GM12878 (cell line): ENCODE data around the gene ATP13A1. TPM values are rescaled to one million over a fixed set of nuclear protein-coding genes. Genes with fewer than 3 reads are reported as not detected.

Experiments used
- ATAC-seq: fragments of 200-7000 bp; cut with Tn5 transposase; 3 replicates; pipeline ENCODE4 v1.9.1; 2020; ENCODE audit warnings: mild to moderate bottlenecking, moderate library complexity
- BruUV-seq: library from RNA; stranded (reverse); fragments of 400-500 nt; replicated peaks from 2 replicates; lab custom pipeline; 2021; lab: Mats Ljungman, UMichigan
- CTCF ChIA-PET: fragments of 300-600 bp; sonication (Branson Sonifier 250); formaldehyde crosslinking; extraction: SDS; loops from one replicate; lab custom pipeline; 2021; ENCODE audit warnings: inconsistent platforms; lab: Yijun Ruan, JAX
- POLR2A ChIA-PET: fragments of 350-600 bp; formaldehyde crosslinking; extraction: SDS; loops from one replicate; lab custom pipeline; 2021; ENCODE audit warnings: inconsistent platforms; lab: Charles Lee
- RAD21 ChIA-PET: fragments of 300-600 bp; sonication (Branson Sonifier 250); formaldehyde crosslinking; loops from one replicate; lab custom pipeline; 2023; ENCODE audit warnings: antibody characterized with exemption; ENCODE audit not compliant: unreplicated experiment; lab: Charles Lee
- SMC1A ChIA-PET: fragments of 300-600 bp; sonication (Branson Sonifier 250); formaldehyde crosslinking; loops from one replicate; lab custom pipeline; 2023; ENCODE audit not compliant: unreplicated experiment, uncharacterized antibody; lab: Charles Lee
- DNase-seq: peaks from one replicate; pipeline ENCODE4 v3.0.0-alpha.2; 2011; ENCODE audit warnings: low read depth, low spot score
- FAIRE-seq: peaks from 3 replicates; lab custom pipeline; 2011; peaks lifted over from hg19 to GRCh38; lab: Jason Lieb, UNC
- H2AFZ ChIP-seq: 2 replicates; pipeline ENCODE4 v1.6.0; 2011; ENCODE audit warnings: low read depth, low read length, control low read depth; ENCODE audit not compliant: control insufficient read depth
- H3K27ac ChIP-seq: 2 replicates; pipeline ENCODE4 v1.5.1; 2011; ENCODE audit warnings: control low read depth; ENCODE audit not compliant: control insufficient read depth, insufficient read depth
- H3K27me3 ChIP-seq, 2 experiments: replicated peaks in 1 of 2; 2 replicates each; pipeline versions ENCODE4 v1.6.0 to v1.6.1; 2011; ENCODE audit warnings: low read length in 1 of 2; ENCODE audit not compliant: control insufficient read depth in 2 of 2, insufficient read depth in 2 of 2
- H3K36me3 ChIP-seq, 2 experiments: 2 replicates each; pipeline ENCODE4 v1.5.1; 2011; ENCODE audit warnings: low read length in 1 of 2; ENCODE audit not compliant: control insufficient read depth in 2 of 2, insufficient read depth in 2 of 2
- H3K4me1 ChIP-seq: 2 replicates; pipeline ENCODE4 v1.6.1; 2011; ENCODE audit warnings: mild to moderate bottlenecking, low read length, moderate library complexity, mixed read lengths; ENCODE audit not compliant: control insufficient read depth, insufficient read depth
- H3K4me2 ChIP-seq: 2 replicates; pipeline ENCODE4 v1.6.0; 2011; ENCODE audit warnings: control low read depth; ENCODE audit not compliant: control insufficient read depth, insufficient read depth
- H3K4me3 ChIP-seq: fragments of 200-600 bp; sonication (generic); 2 replicates; pipeline ENCODE4 v1.5.1; 2016
- H3K79me2 ChIP-seq: 2 replicates; pipeline ENCODE4 v1.6.0; 2011; ENCODE audit warnings: low read length; ENCODE audit not compliant: control insufficient read depth, insufficient read depth
- H3K9ac ChIP-seq: 2 replicates; pipeline ENCODE4 v1.8.0; 2011; ENCODE audit warnings: low read length, control low read depth, mixed read lengths; ENCODE audit not compliant: control insufficient read depth, insufficient read depth
- H3K9me3 ChIP-seq: replicated peaks from 3 replicates; pipeline ENCODE4 v1.5.1; 2011; ENCODE audit warnings: mild to moderate bottlenecking, low read length; ENCODE audit not compliant: control insufficient read depth, insufficient read depth
- H4K20me1 ChIP-seq: 2 replicates; pipeline ENCODE4 v1.6.0; 2011; ENCODE audit not compliant: control insufficient read depth, insufficient read depth
- ASH2L ChIP-seq: fragments of 300-600, 200-600 bp; sonication (generic); IDR thresholded peaks from 2 replicates; pipeline ENCODE4 v1.6.1; 2017; ENCODE audit warnings: low read depth, mild to moderate bottlenecking, borderline replicate concordance
- BACH1 ChIP-seq: fragments of 450-650 bp; IDR thresholded peaks from 2 replicates; pipeline ENCODE4 v1.6.1; 2017; ENCODE audit warnings: mild to moderate bottlenecking, borderline replicate concordance
- CBX3 ChIP-seq: fragments of 200-600 bp; sonication (generic); IDR thresholded peaks from 2 replicates; pipeline ENCODE4 v1.6.1; 2016; ENCODE audit warnings: low read depth, borderline replicate concordance
- CREB1 ChIP-seq: IDR thresholded peaks from 2 replicates; pipeline ENCODE4 v1.6.1; 2012; ENCODE audit warnings: low read depth, mild to moderate bottlenecking, inconsistent platforms
- CREM ChIP-seq: IDR thresholded peaks from 2 replicates; pipeline ENCODE4 v1.6.1; 2014; ENCODE audit warnings: antibody characterized with exemption, low read depth
- EGR1 ChIP-seq, 2 experiments: IDR thresholded peaks; 1 replicate in 1 of 2; 2 replicates in 1 of 2; pipeline ENCODE4 v1.6.1; 2011 to 2012; ENCODE audit warnings: low read depth in 2 of 2, low read length in 2 of 2, borderline replicate concordance in 1 of 2, mild to moderate bottlenecking in 1 of 2, moderate library complexity in 1 of 2
- ESRRA ChIP-seq: IDR thresholded peaks from 2 replicates; pipeline ENCODE4 v1.6.1; 2012; ENCODE audit warnings: mild to moderate bottlenecking, low read length, improper control_type of control experiment
- EZH2 ChIP-seq: IDR thresholded peaks from 2 replicates; pipeline ENCODE4 v1.6.1; 2012; ENCODE audit warnings: low read depth, mild to moderate bottlenecking, control low read depth, inconsistent platforms, low read length, borderline replicate concordance; ENCODE audit not compliant: control insufficient read depth
- HDAC6 ChIP-seq: fragments of 200-600 bp; sonication (generic); IDR thresholded peaks from one replicate; pipeline ENCODE4 v1.8.0; 2017; ENCODE audit warnings: antibody characterized with exemption; ENCODE audit not compliant: unreplicated experiment
- LARP7 ChIP-seq: fragments of 450-650 bp; IDR thresholded peaks from 2 replicates; pipeline ENCODE4 v1.6.1; 2017; ENCODE audit warnings: mild to moderate bottlenecking
- NFXL1 ChIP-seq: fragments of 450-650 bp; IDR thresholded peaks from 2 replicates; pipeline ENCODE4 v1.6.1; 2017; ENCODE audit warnings: antibody characterized with exemption, mild to moderate bottlenecking, borderline replicate concordance
- NR2C1 ChIP-seq: fragments of 450-650 bp; IDR thresholded peaks from 2 replicates; pipeline ENCODE4 v1.6.1; 2017; ENCODE audit warnings: antibody characterized with exemption, mild to moderate bottlenecking, moderate library complexity
- NRF1 ChIP-seq: conservative IDR thresholded peaks from 2 replicates; pipeline ENCODE4 v1.6.1; 2011; ENCODE audit warnings: mild to moderate bottlenecking, low read depth, low read length, improper control_type of control experiment
- PAX8 ChIP-seq: fragments of 450-650 bp; IDR thresholded peaks from 2 replicates; pipeline ENCODE4 v1.6.1; 2017; ENCODE audit warnings: mild to moderate bottlenecking, moderate library complexity
- PRDM15 ChIP-seq: fragments of 450-650 bp; formaldehyde crosslinking; IDR thresholded peaks from 2 replicates; pipeline ENCODE4 v1.4.0; 2020; ENCODE audit warnings: mild to moderate bottlenecking, moderate library complexity
- SMARCA5 ChIP-seq: fragments of 450-650 bp; IDR thresholded peaks from 2 replicates; pipeline ENCODE4 v1.6.1; 2017; ENCODE audit warnings: mild to moderate bottlenecking
- STAT3 ChIP-seq: IDR thresholded peaks from 2 replicates; pipeline ENCODE4 v1.6.1; 2011; ENCODE audit warnings: low read depth, low read length, improper control_type of control experiment
- SUPT20H ChIP-seq: IDR thresholded peaks from 2 replicates; pipeline ENCODE4 v1.6.1; 2011; ENCODE audit warnings: low read depth, mild to moderate bottlenecking, low read length, moderate library complexity, borderline replicate concordance; ENCODE audit not compliant: control insufficient read depth
- TBL1XR1 ChIP-seq: IDR thresholded peaks from 2 replicates; pipeline ENCODE4 v1.6.1; 2012; ENCODE audit warnings: low read depth, low read length, improper control_type of control experiment
- ZNF207 ChIP-seq: fragments of 450-650 bp; IDR thresholded peaks from 2 replicates; pipeline ENCODE4 v1.6.1; 2014; ENCODE audit warnings: antibody characterized with exemption, mild to moderate bottlenecking, borderline replicate concordance
- ZNF622 ChIP-seq: fragments of 450-650 bp; IDR thresholded peaks from 2 replicates; pipeline ENCODE4 v1.6.1; 2017; ENCODE audit warnings: mild to moderate bottlenecking, inconsistent platforms
- WGBS: methylation state at CpG from one replicate; pipeline ENCODE4 v1.1.6; 2016; ENCODE audit warnings: low lambda C conversion rate; ENCODE audit not compliant: insufficient replicate concordance, insufficient coverage; ENCODE audit errors: missing lambda C conversion rate; 5-methylcytosine and 5-hydroxymethylcytosine counted together
- in situ Hi-C: fragments of 300-500 bp; cut with MboI; formaldehyde crosslinking; loops from 9 replicates; pipeline ENCODE4 v1.14.3; 2018; ENCODE audit warnings: mixed read lengths
- intact Hi-C: fragments of 100-400 bp; cut with micrococcal nuclease; formaldehyde crosslinking; loops from one replicate; pipeline ENCODE4 v1.14.2; 2022; ENCODE audit not compliant: unreplicated experiment
- polyA plus RNA-seq, 11 experiments: library from polyadenylated mRNA; depleted of rRNA in 4 of 11; unstranded in 6 of 11; stranded (reverse) in 5 of 11; fragments of >200 nt; fragmentation: Nextera tagmentation in 4 of 11; fragmentation: Illumina TruSeq in 1 of 11; extraction: Ambion mirVana in 4 of 11; extraction: Trizol in 1 of 11; gene quantifications; 1 replicate in 1 of 11; 2 replicates in 10 of 11; pipeline versions ENCODE4 v1.2.1 to v1.2.3, GENCODE V29; 2011 to 2016; ENCODE audit warnings: inconsistent platforms in 2 of 11, missing spikeins in 2 of 11, low read depth in 1 of 11
- total RNA-seq, 4 experiments: library from RNA; depleted of rRNA in 3 of 4; stranded (reverse); fragments of >200 nt in 3 of 4; fragmentation: Illumina TruSeq in 1 of 4; extraction: Trizol in 1 of 4; gene quantifications; 2 replicates each; pipeline versions ENCODE4 v1.2.1 to v1.2.3, GENCODE V29; 2013 to 2021

Gene ATP13A1
- total and polyA plus RNA-seq, 10 of the 15 experiments (the other 5 are each of a cell fraction or from before 2014, with no cell fraction given): 0.37 to 91.0 (median 29.8) TPM

DNA sequence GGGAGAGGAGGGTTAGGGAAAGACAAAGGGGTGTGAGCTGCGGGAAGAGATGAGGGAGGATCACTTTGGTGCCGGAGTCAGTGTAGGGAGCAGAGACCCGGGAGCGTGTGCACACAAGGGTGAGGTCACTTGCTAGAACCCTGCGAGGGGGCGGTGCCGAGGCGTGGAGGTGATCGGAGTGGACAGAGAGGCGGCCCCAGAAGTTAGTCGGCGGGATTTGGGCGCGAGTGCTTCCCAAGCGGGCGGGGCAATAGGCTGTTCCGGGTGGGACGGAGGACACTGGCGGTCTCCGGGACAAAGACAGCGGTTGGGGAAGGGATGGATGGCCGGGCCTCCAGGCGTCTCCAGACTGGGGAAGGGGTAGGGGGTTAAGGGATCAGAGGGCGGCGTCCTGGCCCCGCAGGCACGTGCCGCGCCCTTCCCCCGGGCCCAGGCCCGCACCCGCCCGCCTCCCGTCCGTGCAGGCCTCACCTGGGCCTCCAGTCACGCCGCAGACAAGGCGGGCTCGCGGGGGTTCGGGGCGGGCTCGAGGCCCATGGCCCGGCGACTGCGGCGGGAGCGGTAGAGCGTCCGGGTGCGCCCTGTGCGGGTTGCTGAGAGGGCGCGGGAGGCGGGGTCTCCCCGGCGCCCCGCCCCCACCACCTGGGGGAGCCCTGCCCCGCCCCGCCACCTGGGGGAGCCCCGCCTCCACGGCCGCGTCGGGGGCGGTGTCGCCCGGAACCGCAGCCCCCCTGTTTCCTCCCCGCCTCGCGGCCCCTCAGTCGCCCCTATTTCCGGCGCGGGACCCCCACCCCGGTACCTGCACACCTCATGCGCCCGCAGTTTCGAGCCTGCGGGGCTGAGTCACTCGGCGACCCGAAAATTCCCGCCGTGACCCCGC lies 35.6 kb downstream of the ATP13A1 start, which contains the start of gene LPAR2:
TSS of gene LPAR2 (minus strand) at position 600 of the 880 bp plus-strand sequence. CDS start 945 bp downstream, outside the sequence.
- 1% methylated on average over 48 of the region's 87 CpGs for WGBS
- DNase-seq (no peak), ATAC-seq (peak; percentile 86), FAIRE-seq (no peak)
- RAD21 ChIA-PET: interaction anchor here (0.8 to 1.9 kb wide), 3 partner anchors 11 to 96 kb away, joined by 3 to 5 read pairs (median 4); no protein-coding TSS in a partner anchor
- SMC1A ChIA-PET: interaction anchor here (0.8 to 1.3 kb wide), 5 partner anchors 31 to 96 kb away, joined by 3 to 5 read pairs (median 4); no protein-coding TSS in a partner anchor
- intact Hi-C loops (no loop called here), in situ Hi-C loops (no loop called here)
- H3K27ac ChIP-seq: peak within 1 kb of the TSS; percentile 58
- no peaks in the 10 kb centered on the region for H3K9me3 ChIP-seq
- H3K27me3 ChIP-seq: no peaks in the 10 kb centered on the region
- H3K4me1 ChIP-seq: 0 out of 2 replicates have a peak, but pooled peaks cover 5% of the 10 kb centered on the region
- H3K36me3 ChIP-seq: peaks cover 0 to 12% of the 10 kb centered on the region in 2 experiments; a peak in 3 of 4 replicates
- peak within 1 kb of the TSS; percentile 76 for H3K4me3 ChIP-seq
- H2AFZ ChIP-seq: peak within 1 kb of the TSS; percentile 46
- peak within 1 kb of the TSS; percentile 52 for H3K9ac ChIP-seq
- H4K20me1 ChIP-seq: no peaks in the 10 kb centered on the region
- CTCF ChIA-PET: interaction anchor here (0.6 to 1.3 kb wide), 4 partner anchors 15 to 259 kb away, joined by 3 to 4 read pairs (median 3); no protein-coding TSS in a partner anchor
- POLR2A ChIA-PET: interaction anchor here (0.6 to 3.0 kb wide), 7 partner anchors 15 to 68 kb away, joined by 3 to 10 read pairs (median 5); no protein-coding TSS in a partner anchor
- no peaks in the 10 kb centered on the region for H3K79me2 ChIP-seq
- no TSS peak for BruUV-seq
- peak within 1 kb of the TSS; percentile 82 for H3K4me2 ChIP-seq
- TF ChIP-seq EZH2 (no peak), CBX3 (no peak), TBL1XR1 (no peak), NFXL1 (no peak), SUPT20H (no peak), SMARCA5 (0 out of 2 replicates have a peak, but pooled peaks have one; percentile 3), CREM (no peak), EGR1 (IDR thresholded peaks at IDR 0.05; ENCODE audit: borderline replicate concordance in 1 of 2, low read depth in 2 of 2, low read length in 2 of 2) (peak in 1 of 2 experiments; percentile 34; a peak in 1 of 3 replicates), NR2C1 (no peak), STAT3 (no peak), PAX8 (no peak), ZNF622 (no peak), HDAC6 (no peak), ASH2L (no peak), NRF1 (no peak), LARP7 (peak; percentile 77; the same call in 1 of the 2 replicates), ESRRA (no peak), CREB1 (0 out of 2 replicates have a peak, but pooled peaks have one; percentile 19), BACH1 (peak; percentile 70; the same call in 1 of the 2 replicates), PRDM15 (CRISPR knock-in tag) (no peak), ZNF207 (no peak)
